H9 (cell line): ENCODE data around the gene OSBPL1A. TPM values are rescaled to one million over a fixed set of nuclear protein-coding genes. Genes with fewer than 3 reads are reported as not detected.

ENCODE experiments used
- DNase-seq: peaks from one replicate; pipeline ENCODE4 v3.0.0-alpha.2; 2017
- H2AFZ ChIP-seq: one replicate; pipeline ENCODE4 v1.6.1; 2013; ENCODE audit warnings: mild to moderate bottlenecking, low read length, control low read depth, moderate library complexity
- H2AK5ac ChIP-seq: 2 replicates; pipeline ENCODE4 v1.6.1; 2013; ENCODE audit warnings: low read length, control low read depth, mixed read lengths; ENCODE audit not compliant: insufficient read length
- H2BK120ac ChIP-seq: one replicate; pipeline ENCODE4 v1.6.1; 2013; ENCODE audit warnings: low read depth, mild to moderate bottlenecking, low read length, control low read depth, inconsistent platforms; ENCODE audit not compliant: poor library complexity, severe bottlenecking
- H2BK12ac ChIP-seq: 2 replicates; pipeline ENCODE4 v1.6.1; 2013; ENCODE audit warnings: low read length, control low read depth, mixed read lengths, low read depth; ENCODE audit not compliant: insufficient read length
- H2BK15ac ChIP-seq: 2 replicates; pipeline ENCODE4 v1.6.1; 2013; ENCODE audit warnings: low read depth, low read length, control low read depth
- H2BK20ac ChIP-seq: one replicate; pipeline ENCODE4 v1.6.1; 2013; ENCODE audit warnings: low read depth, mild to moderate bottlenecking, low read length, control low read depth, inconsistent platforms; ENCODE audit not compliant: poor library complexity, severe bottlenecking
- H2BK5ac ChIP-seq: 2 replicates; pipeline ENCODE4 v1.6.1; 2013; ENCODE audit warnings: low read length, control low read depth, mixed read lengths; ENCODE audit not compliant: insufficient read length
- H3K14ac ChIP-seq: 2 replicates; pipeline ENCODE4 v1.6.1; 2013; ENCODE audit warnings: low read length, control low read depth; ENCODE audit not compliant: insufficient read depth
- H3K18ac ChIP-seq: 2 replicates; pipeline ENCODE4 v1.6.1; 2013; ENCODE audit warnings: low read depth, mild to moderate bottlenecking, mixed read lengths, low read length, control low read depth; ENCODE audit not compliant: insufficient read length
- H3K23ac ChIP-seq: 2 replicates; pipeline ENCODE4 v1.6.1; 2013; ENCODE audit warnings: low read length, control low read depth, mixed read lengths, low read depth; ENCODE audit not compliant: insufficient read length
- H3K23me2 ChIP-seq: 2 replicates; pipeline ENCODE4 v1.6.1; 2013; ENCODE audit warnings: low read depth, mild to moderate bottlenecking, mixed read lengths, low read length, control low read depth; ENCODE audit not compliant: insufficient read length, poor library complexity, severe bottlenecking
- H3K27ac ChIP-seq: 2 replicates; pipeline ENCODE4 v1.5.1; 2013; ENCODE audit warnings: low read length, control low read depth, mixed read lengths, low read depth; ENCODE audit not compliant: insufficient read length
- H3K27me3 ChIP-seq: 2 replicates; pipeline ENCODE4 v1.6.1; 2013; ENCODE audit warnings: low read length, control low read depth, inconsistent platforms; ENCODE audit not compliant: insufficient read depth
- H3K4ac ChIP-seq: 2 replicates; pipeline ENCODE4 v1.6.1; 2013; ENCODE audit warnings: low read depth, mild to moderate bottlenecking, control low read depth, inconsistent platforms, low read length, moderate library complexity
- H3K4me1 ChIP-seq: 2 replicates; pipeline ENCODE4 v1.6.1; 2013; ENCODE audit warnings: low read length, control low read depth, inconsistent platforms; ENCODE audit not compliant: insufficient read depth
- H3K4me2 ChIP-seq: 2 replicates; pipeline ENCODE4 v1.6.1; 2013; ENCODE audit warnings: low read length, control low read depth, mixed read lengths; ENCODE audit not compliant: insufficient read length, insufficient read depth
- H3K56ac ChIP-seq: 2 replicates; pipeline ENCODE4 v1.6.1; 2013; ENCODE audit warnings: low read depth, mild to moderate bottlenecking, mixed read lengths, low read length, control low read depth; ENCODE audit not compliant: insufficient read length
- H3K79me1 ChIP-seq: 2 replicates; pipeline ENCODE4 v1.6.1; 2013; ENCODE audit warnings: low read depth, mild to moderate bottlenecking, moderate library complexity, low read length, control low read depth, inconsistent platforms; ENCODE audit not compliant: insufficient read depth, poor library complexity, severe bottlenecking
- H3K79me2 ChIP-seq: 2 replicates; pipeline ENCODE4 v1.6.1; 2013; ENCODE audit warnings: low read length, control low read depth, inconsistent platforms; ENCODE audit not compliant: insufficient read depth
- H3K9ac ChIP-seq: 2 replicates; pipeline ENCODE4 v1.6.1; 2013; ENCODE audit warnings: low read length, control low read depth, mixed read lengths; ENCODE audit not compliant: insufficient read length; ENCODE audit errors: extremely low read depth
- H3K9me3 ChIP-seq: one replicate; pipeline ENCODE4 v1.6.1; 2013; ENCODE audit warnings: low read depth, low read length, inconsistent platforms; ENCODE audit not compliant: control insufficient read depth
- H3T11ph ChIP-seq: one replicate; pipeline ENCODE4 v1.6.1; 2013; ENCODE audit warnings: mild to moderate bottlenecking, low read length, control low read depth, inconsistent platforms
- H4K20me1 ChIP-seq: one replicate; pipeline ENCODE4 v1.6.1; 2013; ENCODE audit not compliant: control insufficient read depth, insufficient read length, insufficient read depth
- H4K5ac ChIP-seq: 2 replicates; pipeline ENCODE4 v1.6.1; 2013; ENCODE audit warnings: low read depth, mild to moderate bottlenecking, mixed read lengths, low read length, control low read depth; ENCODE audit not compliant: insufficient read length
- H4K8ac ChIP-seq: replicated peaks from 2 replicates; pipeline ENCODE4 v1.6.1; 2013; ENCODE audit warnings: low read length, control low read depth, mixed read lengths, low read depth; ENCODE audit not compliant: insufficient read length
- H4K91ac ChIP-seq: 2 replicates; pipeline ENCODE4 v1.6.1; 2013; ENCODE audit warnings: low read depth, mild to moderate bottlenecking, moderate library complexity, mixed read lengths, low read length, control low read depth; ENCODE audit not compliant: insufficient read length
- H3K27ac Mint-ChIP-seq, 3 experiments: 2 replicates in 2 of 3; 3 replicates in 1 of 3; pipeline ENCODE4 v1.8.0; 2020 to 2021; ENCODE audit warnings: mixed read lengths in 3 of 3, mild to moderate bottlenecking in 1 of 3, moderate library complexity in 1 of 3
- H3K27me3 Mint-ChIP-seq: 2 replicates; pipeline ENCODE4 v1.8.0; 2021; ENCODE audit warnings: low read depth, mild to moderate bottlenecking, moderate library complexity, mixed read lengths
- H3K36me3 Mint-ChIP-seq, 3 experiments: 2 replicates in 2 of 3; 3 replicates in 1 of 3; pipeline ENCODE4 v1.8.0; 2020 to 2021; ENCODE audit warnings: low read depth in 3 of 3, mixed read lengths in 3 of 3; ENCODE audit not compliant: insufficient read depth in 1 of 3
- H3K4me1 Mint-ChIP-seq, 2 experiments: 2 replicates each; pipeline ENCODE4 v1.8.0; 2020; ENCODE audit warnings: mixed read lengths in 2 of 2
- H3K4me3 Mint-ChIP-seq, 2 experiments: 2 replicates in 1 of 2; 3 replicates in 1 of 2; pipeline ENCODE4 v1.8.0; 2020 to 2021; ENCODE audit warnings: mild to moderate bottlenecking in 2 of 2, mixed read lengths in 2 of 2, moderate library complexity in 1 of 2
- H3K9me3 Mint-ChIP-seq, 2 experiments: 2 replicates in 1 of 2; 3 replicates in 1 of 2; pipeline ENCODE4 v1.8.0; 2020; ENCODE audit warnings: mild to moderate bottlenecking in 2 of 2, mixed read lengths in 2 of 2, moderate library complexity in 1 of 2
- WGBS: extraction: QIAGEN DNeasy Blood & Tissue Kit; methylation state at CpG from one replicate; pipeline ENCODE4 v1.1.7; 2013; ENCODE audit warnings: missing lambda C conversion rate, low lambda C conversion rate, mixed read lengths; ENCODE audit not compliant: insufficient read length; ENCODE audit errors: extremely low coverage; 5-methylcytosine and 5-hydroxymethylcytosine counted together
- total RNA-seq: library from RNA; stranded (reverse); gene quantifications from 2 replicates; pipeline ENCODE4 v1.2.1, GENCODE V29; 2021
- TF ChIP-seq, protein P1 (sequence below): fragments of 200-600 bp; sonication (generic); conservative IDR thresholded peaks from 3 replicates; pipeline ENCODE4 v1.8.0; 2021; ENCODE audit warnings: antibody characterized with exemption, mild to moderate bottlenecking

The OSBPL1A gene
- total RNA-seq, 1 experiment from 2014 or later: 33.9 TPM

DNA sequence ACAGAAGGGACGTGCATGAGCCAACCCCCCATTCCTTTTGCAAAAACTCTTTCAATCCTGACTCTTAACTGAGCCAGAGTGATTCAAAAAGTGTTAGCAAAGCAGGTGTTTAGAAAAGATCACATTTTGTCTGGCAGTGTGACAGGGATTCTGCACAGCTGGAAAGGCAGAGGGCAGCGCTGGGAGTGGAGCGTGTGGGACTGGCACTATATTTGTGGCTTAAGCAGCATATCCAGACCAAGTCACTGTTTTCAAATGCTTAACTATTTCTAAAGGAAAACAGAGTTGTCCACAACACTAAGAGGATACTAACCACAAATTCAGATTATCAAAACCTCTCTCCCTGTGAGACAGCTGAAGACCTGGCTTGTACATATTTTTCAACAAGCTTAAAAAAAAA, 239.8 kb downstream of the OSBPL1A start:
- Histone ChIP-seq H2BK20ac (no peak overlapping the region), H3K56ac (no peak overlapping the region), H4K8ac (no peak overlapping the region), H2AK5ac (no peak overlapping the region), H3T11ph (no peak overlapping the region), H2BK15ac (no peak overlapping the region), H2BK5ac (no peak overlapping the region), H3K79me1 (no peaks in the 10 kb centered on the region), H3K14ac (no peak overlapping the region), H4K5ac (no peak overlapping the region), H4K20me1 (no peaks in the 10 kb centered on the region), H3K27me3 (no peaks in the 10 kb centered on the region), H3K27ac (no peak overlapping the region), H3K23ac (no peak overlapping the region), H3K4ac (no peak overlapping the region), H3K18ac (no peak overlapping the region), H3K23me2 (no peaks in the 10 kb centered on the region), H3K4me2 (no peak overlapping the region), H2BK12ac (no peak overlapping the region), H3K4me1 (no peaks in the 10 kb centered on the region), H3K9me3 (no peaks in the 10 kb centered on the region), H4K91ac (no peak overlapping the region), H3K79me2 (no peaks in the 10 kb centered on the region), H3K9ac (no peak overlapping the region), H2AFZ (no peak overlapping the region), H2BK120ac (no peak overlapping the region)
- H3K27me3 Mint-ChIP-seq: no peaks in the 10 kb centered on the region
- no peak for DNase-seq
- no CpG with 5 or more reads among the region's 3 CpGs for WGBS
- H3K27ac Mint-ChIP-seq: peak overlapping the region in 2 of 3 experiments; percentile 62 to 79; a peak in 3 of 7 replicates
- TF ChIP-seq, protein P1, sequence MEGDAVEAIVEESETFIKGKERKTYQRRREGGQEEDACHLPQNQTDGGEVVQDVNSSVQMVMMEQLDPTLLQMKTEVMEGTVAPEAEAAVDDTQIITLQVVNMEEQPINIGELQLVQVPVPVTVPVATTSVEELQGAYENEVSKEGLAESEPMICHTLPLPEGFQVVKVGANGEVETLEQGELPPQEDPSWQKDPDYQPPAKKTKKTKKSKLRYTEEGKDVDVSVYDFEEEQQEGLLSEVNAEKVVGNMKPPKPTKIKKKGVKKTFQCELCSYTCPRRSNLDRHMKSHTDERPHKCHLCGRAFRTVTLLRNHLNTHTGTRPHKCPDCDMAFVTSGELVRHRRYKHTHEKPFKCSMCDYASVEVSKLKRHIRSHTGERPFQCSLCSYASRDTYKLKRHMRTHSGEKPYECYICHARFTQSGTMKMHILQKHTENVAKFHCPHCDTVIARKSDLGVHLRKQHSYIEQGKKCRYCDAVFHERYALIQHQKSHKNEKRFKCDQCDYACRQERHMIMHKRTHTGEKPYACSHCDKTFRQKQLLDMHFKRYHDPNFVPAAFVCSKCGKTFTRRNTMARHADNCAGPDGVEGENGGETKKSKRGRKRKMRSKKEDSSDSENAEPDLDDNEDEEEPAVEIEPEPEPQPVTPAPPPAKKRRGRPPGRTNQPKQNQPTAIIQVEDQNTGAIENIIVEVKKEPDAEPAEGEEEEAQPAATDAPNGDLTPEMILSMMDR: no peak
- peaks cover 2 to 10% of the 10 kb centered on the region in 2 experiments; a peak in 2 of 4 replicates for H3K4me1 Mint-ChIP-seq
- H3K4me3 Mint-ChIP-seq: no peak overlapping the region
- H3K36me3 Mint-ChIP-seq: peaks cover 8 to 32% (median 23%) of the 10 kb centered on the region in 3 experiments; a peak in 6 of 7 replicates
- H3K9me3 Mint-ChIP-seq: no peaks in the 10 kb centered on the region
